Ishikawa (cell line): ENCODE results near the gene NR3C1.
A peak's percentile ranks its signal among the peaks of the same experiment; 100 is the strongest.

Experiments
- CEBPB ChIP-seq: IDR thresholded peaks from 2 replicates; pipeline ENCODE4 v1.6.1; 2012
- CREB1 ChIP-seq: IDR thresholded peaks from 2 replicates; pipeline ENCODE4 v1.6.1; 2012; ENCODE audit warnings: low read depth
- EGR1 ChIP-seq: IDR thresholded peaks from 2 replicates; pipeline ENCODE4 v1.6.1; 2012
- EP300 ChIP-seq: IDR thresholded peaks from 2 replicates; pipeline ENCODE4 v1.6.1; 2012; ENCODE audit warnings: borderline replicate concordance
- FOXM1 ChIP-seq: IDR thresholded peaks from 2 replicates; pipeline ENCODE4 v1.6.1; 2012; ENCODE audit warnings: low read depth, borderline replicate concordance
- NFIC ChIP-seq: IDR thresholded peaks from 2 replicates; pipeline ENCODE4 v1.6.1; 2012
- RAD21 ChIP-seq: IDR thresholded peaks from 2 replicates; pipeline ENCODE4 v1.6.1; 2012; ENCODE audit warnings: low read depth
- TAF1 ChIP-seq: IDR thresholded peaks from 2 replicates; pipeline ENCODE4 v1.6.1; 2012; ENCODE audit warnings: low read depth, mild to moderate bottlenecking
- TCF12 ChIP-seq: IDR thresholded peaks from 2 replicates; pipeline ENCODE4 v1.6.1; 2012; ENCODE audit warnings: low read depth
- TEAD4 ChIP-seq: IDR thresholded peaks from 2 replicates; pipeline ENCODE4 v1.6.1; 2012
- YY1 ChIP-seq: IDR thresholded peaks from 2 replicates; pipeline ENCODE4 v1.6.1; 2012; ENCODE audit warnings: low read depth
- ZBTB7A ChIP-seq: IDR thresholded peaks from 2 replicates; pipeline ENCODE4 v1.6.1; 2012; ENCODE audit warnings: low read depth
- TF ChIP-seq, protein P1 (sequence below): IDR thresholded peaks from 2 replicates; pipeline ENCODE4 v1.6.1; 2012; ENCODE audit warnings: low read depth, mild to moderate bottlenecking
- TF ChIP-seq, protein P2 (sequence below): IDR thresholded peaks from 2 replicates; pipeline ENCODE4 v1.6.1; 2012
- TF ChIP-seq, protein P3 (sequence below): IDR thresholded peaks from 2 replicates; pipeline ENCODE4 v1.6.1; 2012

The NR3C1 gene

DNA sequence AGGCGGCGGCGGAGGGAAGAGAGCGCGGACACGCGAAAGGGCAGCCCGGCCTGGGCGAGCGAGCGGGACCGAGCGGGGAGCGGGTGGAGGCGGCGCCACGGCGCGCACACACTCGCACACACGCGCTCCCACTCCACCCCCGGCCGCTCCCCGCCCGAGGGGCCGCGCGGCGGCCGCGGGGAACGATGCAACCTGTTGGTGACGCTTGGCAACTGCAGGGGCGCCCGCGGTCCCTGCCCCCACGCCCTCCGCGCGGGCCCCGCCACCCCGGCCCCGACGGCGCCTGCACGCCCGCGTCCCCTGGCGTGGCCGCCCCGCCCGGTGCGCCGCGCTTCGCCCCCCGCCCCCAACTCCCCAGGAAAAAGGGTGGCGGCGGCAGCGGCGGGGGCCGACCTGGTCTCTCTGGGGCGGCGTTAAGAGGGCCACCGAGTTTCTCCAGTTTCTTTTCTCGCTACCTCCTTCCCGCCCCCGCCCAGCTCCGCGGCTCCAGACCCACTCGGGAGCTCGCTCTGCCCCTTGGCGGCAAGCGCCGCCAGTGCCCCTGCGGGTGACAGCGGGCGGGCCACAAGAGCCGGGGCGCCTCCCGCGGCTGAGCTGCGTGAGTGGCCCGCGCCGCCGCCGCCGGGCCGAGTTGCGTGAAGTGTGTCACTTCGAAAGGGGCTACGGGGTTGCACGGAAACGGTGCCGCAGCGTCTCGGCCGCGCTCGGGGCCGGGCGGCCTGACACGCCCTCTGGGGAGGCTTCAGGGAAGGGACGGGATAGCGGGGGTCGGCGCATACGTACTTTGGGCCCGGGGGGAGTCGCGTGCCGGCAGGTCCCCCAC is at the start of gene NR3C1:
Gene NR3C1 (minus strand): TSS at position 94 of the 823 bp plus-strand sequence. CDS start 2,847 bp downstream, outside the sequence.
- TF ChIP-seq YY1 (peak; percentile 72), ZBTB7A (peak; percentile 48), RAD21 (peak; percentile 35; the same call in 1 of the 2 replicates), TCF12 (peak; percentile 22; the same call in 1 of the 2 replicates), EGR1 (peak; percentile 27; the same call in 1 of the 2 replicates), TEAD4 (no peak), EP300 (no peak)
- TF ChIP-seq, protein P1, sequence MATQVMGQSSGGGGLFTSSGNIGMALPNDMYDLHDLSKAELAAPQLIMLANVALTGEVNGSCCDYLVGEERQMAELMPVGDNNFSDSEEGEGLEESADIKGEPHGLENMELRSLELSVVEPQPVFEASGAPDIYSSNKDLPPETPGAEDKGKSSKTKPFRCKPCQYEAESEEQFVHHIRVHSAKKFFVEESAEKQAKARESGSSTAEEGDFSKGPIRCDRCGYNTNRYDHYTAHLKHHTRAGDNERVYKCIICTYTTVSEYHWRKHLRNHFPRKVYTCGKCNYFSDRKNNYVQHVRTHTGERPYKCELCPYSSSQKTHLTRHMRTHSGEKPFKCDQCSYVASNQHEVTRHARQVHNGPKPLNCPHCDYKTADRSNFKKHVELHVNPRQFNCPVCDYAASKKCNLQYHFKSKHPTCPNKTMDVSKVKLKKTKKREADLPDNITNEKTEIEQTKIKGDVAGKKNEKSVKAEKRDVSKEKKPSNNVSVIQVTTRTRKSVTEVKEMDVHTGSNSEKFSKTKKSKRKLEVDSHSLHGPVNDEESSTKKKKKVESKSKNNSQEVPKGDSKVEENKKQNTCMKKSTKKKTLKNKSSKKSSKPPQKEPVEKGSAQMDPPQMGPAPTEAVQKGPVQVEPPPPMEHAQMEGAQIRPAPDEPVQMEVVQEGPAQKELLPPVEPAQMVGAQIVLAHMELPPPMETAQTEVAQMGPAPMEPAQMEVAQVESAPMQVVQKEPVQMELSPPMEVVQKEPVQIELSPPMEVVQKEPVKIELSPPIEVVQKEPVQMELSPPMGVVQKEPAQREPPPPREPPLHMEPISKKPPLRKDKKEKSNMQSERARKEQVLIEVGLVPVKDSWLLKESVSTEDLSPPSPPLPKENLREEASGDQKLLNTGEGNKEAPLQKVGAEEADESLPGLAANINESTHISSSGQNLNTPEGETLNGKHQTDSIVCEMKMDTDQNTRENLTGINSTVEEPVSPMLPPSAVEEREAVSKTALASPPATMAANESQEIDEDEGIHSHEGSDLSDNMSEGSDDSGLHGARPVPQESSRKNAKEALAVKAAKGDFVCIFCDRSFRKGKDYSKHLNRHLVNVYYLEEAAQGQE = no peak
- TF ChIP-seq, protein P2, sequence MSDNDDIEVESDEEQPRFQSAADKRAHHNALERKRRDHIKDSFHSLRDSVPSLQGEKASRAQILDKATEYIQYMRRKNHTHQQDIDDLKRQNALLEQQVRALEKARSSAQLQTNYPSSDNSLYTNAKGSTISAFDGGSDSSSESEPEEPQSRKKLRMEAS = peak; percentile 45; the same call in 1 of the 2 replicates

- TF ChIP-seq EGR1 (no peak), NFIC (no peak), TAF1 (no peak), CREB1 (no peak), RAD21 (no peak), CEBPB (no peak), EP300 (no peak), YY1 (no peak), TCF12 (no peak), FOXM1 (no peak), ZBTB7A (no peak), TEAD4 (no peak)
- TF ChIP-seq, protein P1 = no peak
- TF ChIP-seq, protein P3, sequence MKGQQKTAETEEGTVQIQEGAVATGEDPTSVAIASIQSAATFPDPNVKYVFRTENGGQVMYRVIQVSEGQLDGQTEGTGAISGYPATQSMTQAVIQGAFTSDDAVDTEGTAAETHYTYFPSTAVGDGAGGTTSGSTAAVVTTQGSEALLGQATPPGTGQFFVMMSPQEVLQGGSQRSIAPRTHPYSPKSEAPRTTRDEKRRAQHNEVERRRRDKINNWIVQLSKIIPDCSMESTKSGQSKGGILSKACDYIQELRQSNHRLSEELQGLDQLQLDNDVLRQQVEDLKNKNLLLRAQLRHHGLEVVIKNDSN = no peak
- TF ChIP-seq, protein P2 = no peak
Measured at GRCh38 chr5:143449772-143450171, 46.3 kb upstream of the NR3C1 start.

DNA sequence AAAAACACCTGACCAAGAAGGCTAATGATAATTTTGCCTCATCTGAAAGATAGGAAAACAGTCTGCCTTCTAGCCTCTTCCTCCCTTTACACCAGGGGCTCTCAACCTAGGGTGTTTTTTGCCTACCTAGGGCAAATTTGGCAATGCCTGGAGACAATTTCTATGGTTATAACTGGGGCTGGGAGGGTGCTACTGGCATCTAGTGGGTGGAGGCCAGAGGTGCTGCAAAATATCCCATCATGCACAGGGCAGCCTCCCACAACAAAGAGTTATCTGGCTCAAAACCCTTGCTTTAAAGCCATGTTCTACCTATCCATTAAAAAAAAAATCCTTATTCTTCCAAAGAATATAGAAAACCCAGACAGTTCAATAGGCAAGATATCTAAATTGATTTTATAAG is 45.0 kb upstream of the NR3C1 start:
- TF ChIP-seq TCF12 = no peak
- no peak for TF ChIP-seq FOXM1
- no peak for TF ChIP-seq NFIC
- TF ChIP-seq, protein P3 = no peak
- no peak for TF ChIP-seq EP300
- no peak; the same call in 1 of the 2 replicates for TF ChIP-seq RAD21
- TF ChIP-seq ZBTB7A = no peak
- TF ChIP-seq TAF1 = no peak
- TF ChIP-seq, protein P2 = no peak
- TF ChIP-seq, protein P1 = no peak
- no peak for TF ChIP-seq TEAD4
- TF ChIP-seq YY1 = no peak
- no peak for TF ChIP-seq CREB1
- no peak for TF ChIP-seq CEBPB
- no peak for TF ChIP-seq EGR1

DNA sequence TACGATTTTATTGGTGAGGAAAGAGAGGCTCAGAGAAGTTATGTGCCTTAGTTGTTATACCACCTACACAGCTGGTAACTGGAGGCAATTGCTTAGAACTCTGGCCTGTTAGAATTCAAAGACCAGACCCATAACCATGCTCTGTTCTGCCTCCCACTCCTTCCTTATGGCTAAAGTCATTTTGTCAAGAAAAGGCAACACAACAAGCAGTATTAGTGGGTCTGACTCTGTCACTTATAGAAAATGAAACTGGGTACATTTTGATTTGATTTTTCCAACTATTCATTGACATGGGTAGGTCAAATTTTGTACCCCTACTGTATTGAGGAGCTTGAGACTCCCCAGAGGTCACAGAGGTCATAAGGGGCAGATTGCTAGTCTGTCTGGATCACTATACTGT is 44.5 kb upstream of the NR3C1 start:
- TF ChIP-seq YY1 (no peak), TEAD4 (no peak), TAF1 (no peak), ZBTB7A (no peak), CREB1 (no peak), FOXM1 (no peak), RAD21 (no peak), TCF12 (no peak), CEBPB (no peak), EGR1 (no peak), NFIC (no peak), EP300 (no peak)
- TF ChIP-seq, protein P1 = no peak
- TF ChIP-seq, protein P3 = no peak
- TF ChIP-seq, protein P2 = no peak
